Measurements from ENCODE around the gene CAPN14. TPM values are rescaled to one million over a fixed set of nuclear protein-coding genes. Genes with fewer than 3 reads are reported as not detected.

Gene CAPN14
- total RNA-seq, 1 experiment from 2014 or later: 0.05 TPM

DNA sequence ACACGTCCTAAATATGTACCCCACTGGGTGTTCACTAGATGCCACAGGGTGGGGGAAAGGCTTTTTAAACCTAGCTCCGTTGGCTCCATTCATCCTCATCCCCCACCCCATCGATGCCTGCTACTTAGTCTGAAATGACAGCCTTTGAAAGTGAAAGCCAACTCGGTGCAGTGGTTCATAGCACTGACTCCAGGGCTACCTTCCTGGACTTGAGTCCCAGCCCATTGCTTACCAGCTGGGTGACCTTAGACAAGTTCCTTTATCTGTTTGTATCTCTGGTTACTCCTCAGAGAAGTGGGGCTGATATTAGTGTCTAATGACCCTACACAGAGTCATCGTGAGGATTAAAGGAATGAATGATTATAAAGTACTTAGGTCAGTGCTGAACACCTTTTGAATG, 41.0 kb upstream of the CAPN14 start:
- in situ Hi-C loops (cut with HindIII; ENCODE audit: low pct_unique_long_range_greater_than_20kb, low sequenced_read_pairs): no loop called here
- no TSS peak for BruUV-seq (replicated peaks)
- intact Hi-C loops (cut with micrococcal nuclease; ENCODE audit: unreplicated experiment): no loop called here
- Histone ChIP-seq H3K27ac (ENCODE audit: low read length) (no peak overlapping the region), H3K4me3 (ENCODE audit: low read depth in 2 of 2, low read length in 2 of 2) (no peak overlapping the region), H3K9me3 (ENCODE audit: control insufficient read depth, insufficient read depth, low read depth, low read length) (no peaks in the 10 kb centered on the region), H3K27me3 (ENCODE audit: control insufficient read depth, insufficient read depth, low read length) (no peaks in the 10 kb centered on the region), H3K4me1 (ENCODE audit: control insufficient read depth, insufficient read depth, low read length) (no peaks in the 10 kb centered on the region), H3K36me3 (ENCODE audit: control insufficient read depth, insufficient read depth, low read length) (no peaks in the 10 kb centered on the region)
- ChIA-PET POLR2A (no interaction called here), CTCF (no interaction called here)
- DNase-seq (ENCODE audit: low read depth, low spot score): no peak
- ATAC-seq: no peak
- TF ChIP-seq REST (IDR thresholded peaks at IDR 0.05; ENCODE audit: insufficient read depth in 1 of 2, low read depth in 2 of 2, low read length in 1 of 2) (no peak), POLR2AphosphoS5 (IDR thresholded peaks at IDR 0.05; ENCODE audit: low read depth, low read length) (no peak), TCF7L2 (IDR thresholded peaks at IDR 0.05; ENCODE audit: low read depth, low read length) (no peak), CTCF (IDR thresholded peaks at IDR 0.05) (no peak), SIN3A (IDR thresholded peaks at IDR 0.05; ENCODE audit: borderline replicate concordance, insufficient read depth, low read depth, low read length) (no peak)

DNA sequence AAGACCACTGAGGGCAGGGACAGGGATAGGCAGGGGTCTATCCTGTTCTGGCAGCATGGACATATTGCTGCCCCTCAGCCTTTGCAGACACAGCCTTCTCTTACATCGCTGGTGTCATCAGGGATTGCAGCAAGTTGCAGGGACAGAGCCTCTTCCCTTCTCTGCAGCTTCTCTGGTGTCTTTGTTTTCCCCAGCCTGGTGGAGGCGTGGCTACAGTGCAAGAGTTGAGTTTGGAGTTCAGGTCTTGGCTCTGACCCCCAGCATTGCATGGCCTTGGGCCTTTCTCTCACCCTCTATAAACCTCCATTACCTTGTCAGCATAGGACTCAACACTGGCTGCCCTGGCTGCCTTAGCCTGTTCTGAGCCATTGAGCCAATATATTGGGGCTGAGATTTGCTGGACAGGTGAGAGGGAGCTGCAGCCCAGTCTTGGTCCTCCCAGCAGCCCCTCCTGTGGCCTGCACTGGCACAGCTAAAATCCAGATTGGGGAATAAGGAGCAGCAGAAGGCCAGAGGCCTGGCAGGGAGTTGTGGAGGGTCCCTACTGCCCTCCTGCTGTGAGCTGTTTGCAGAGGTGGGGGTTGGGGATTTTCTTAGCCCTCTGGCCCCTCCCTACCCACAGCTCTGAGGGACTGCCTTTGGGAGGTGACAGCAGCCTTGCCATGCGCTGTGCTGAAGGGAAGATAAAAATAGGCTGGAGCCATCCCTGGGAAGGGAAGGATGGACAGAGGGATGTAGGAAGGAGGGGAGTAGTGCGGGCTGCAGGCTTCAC, 39.5 kb upstream of the CAPN14 start:
- Histone ChIP-seq H3K27ac (ENCODE audit: low read length) (no peak overlapping the region), H3K36me3 (ENCODE audit: control insufficient read depth, insufficient read depth, low read length) (no peaks in the 10 kb centered on the region), H3K27me3 (ENCODE audit: control insufficient read depth, insufficient read depth, low read length) (no peaks in the 10 kb centered on the region), H3K4me3 (ENCODE audit: low read depth in 2 of 2, low read length in 2 of 2) (no peak overlapping the region), H3K9me3 (ENCODE audit: control insufficient read depth, insufficient read depth, low read depth, low read length) (no peaks in the 10 kb centered on the region), H3K4me1 (ENCODE audit: control insufficient read depth, insufficient read depth, low read length) (no peaks in the 10 kb centered on the region)
- in situ Hi-C loops (cut with HindIII; ENCODE audit: low pct_unique_long_range_greater_than_20kb, low sequenced_read_pairs): no loop called here
- DNase-seq (ENCODE audit: low read depth, low spot score) (no peak), ATAC-seq (no peak)
- CTCF ChIA-PET: no interaction called here
- intact Hi-C loops (cut with micrococcal nuclease; ENCODE audit: unreplicated experiment): no loop called here
- TF ChIP-seq SIN3A (IDR thresholded peaks at IDR 0.05; ENCODE audit: borderline replicate concordance, insufficient read depth, low read depth, low read length) (no peak), CTCF (IDR thresholded peaks at IDR 0.05) (no peak), POLR2AphosphoS5 (IDR thresholded peaks at IDR 0.05; ENCODE audit: low read depth, low read length) (no peak), REST (IDR thresholded peaks at IDR 0.05; ENCODE audit: insufficient read depth in 1 of 2, low read depth in 2 of 2, low read length in 1 of 2) (no peak), TCF7L2 (IDR thresholded peaks at IDR 0.05; ENCODE audit: low read depth, low read length) (no peak)
- BruUV-seq (replicated peaks): no TSS peak
- POLR2A ChIA-PET: no interaction called here

All from Panc1 (cell line).